ENCODE measurements around the gene IL17RD. TPM values are rescaled to one million over a fixed set of nuclear protein-coding genes. Genes with fewer than 3 reads are reported as not detected.
A peak's percentile ranks its signal among the peaks of the same experiment; 100 is the strongest.

Gene IL17RD
- total and polyA plus RNA-seq, 2 of the 13 experiments (the other 11 are each of a cell fraction or from before 2014, with no cell fraction given), result 0.28 to 0.31 TPM

DNA sequence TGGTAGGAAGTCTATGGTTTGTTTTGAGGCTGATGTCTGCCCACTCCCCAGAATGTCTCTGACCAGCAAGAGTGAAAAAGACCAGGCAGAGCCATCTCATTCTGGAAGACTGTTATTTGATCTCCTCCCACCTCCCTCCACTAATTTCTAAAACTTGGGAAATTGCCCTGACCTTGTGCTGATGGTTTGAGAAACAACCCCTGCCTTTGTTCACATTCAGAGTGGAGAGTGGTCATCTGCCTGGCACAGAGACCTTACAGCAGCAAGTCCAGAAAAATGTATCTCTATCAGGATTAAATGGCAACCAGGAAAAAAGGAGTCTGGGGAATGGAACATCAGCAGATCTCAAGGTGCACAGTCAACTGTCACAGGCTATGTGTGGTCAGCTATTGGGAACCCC, 79.0 kb downstream of the IL17RD start:
- Histone ChIP-seq H3K27ac (ENCODE audit: extremely low read length, insufficient read depth, low read length) (no peak overlapping the region), H4K20me1 (ENCODE audit: insufficient read depth, low read length) (no peaks in the 10 kb centered on the region), H3K9ac (ENCODE audit: insufficient read depth, low read depth, low read length) (no peak overlapping the region), H3K9me3 (ENCODE audit: low read length) (no peaks in the 10 kb centered on the region), H3K27me3 (ENCODE audit: control insufficient read depth in 1 of 2, insufficient read depth in 2 of 2, low read length in 2 of 2) (peaks cover 0 to 3% of the 10 kb centered on the region in 2 experiments; a peak in 1 of 5 replicates), H3K4me1 (ENCODE audit: insufficient read depth, low read length) (peaks cover 55% of the 10 kb centered on the region), H3K4me3 (replicated peaks in 1 of 3; ENCODE audit: insufficient read depth in 1 of 3, low read depth in 2 of 3, low read length in 3 of 3) (no peak overlapping the region), H3K79me2 (ENCODE audit: insufficient read depth, low read length) (no peaks in the 10 kb centered on the region), H3K4me2 (ENCODE audit: low read depth, low read length) (no peak overlapping the region), H2AFZ (ENCODE audit: low read length) (no peak overlapping the region), H3K36me3 (replicated peaks in 1 of 2; ENCODE audit: control insufficient read depth in 1 of 2, insufficient read depth in 2 of 2, low read length in 2 of 2) (no peaks in the 10 kb centered on the region)
- CTCF ChIA-PET (ENCODE audit: low intra/inter-chr PET ratio, low total read pairs), result no interaction called here
- TF ChIP-seq KLF13 (CRISPR knock-in tag; IDR thresholded peaks at IDR 0.05), result no peak
- TF ChIP-seq, protein P1, sequence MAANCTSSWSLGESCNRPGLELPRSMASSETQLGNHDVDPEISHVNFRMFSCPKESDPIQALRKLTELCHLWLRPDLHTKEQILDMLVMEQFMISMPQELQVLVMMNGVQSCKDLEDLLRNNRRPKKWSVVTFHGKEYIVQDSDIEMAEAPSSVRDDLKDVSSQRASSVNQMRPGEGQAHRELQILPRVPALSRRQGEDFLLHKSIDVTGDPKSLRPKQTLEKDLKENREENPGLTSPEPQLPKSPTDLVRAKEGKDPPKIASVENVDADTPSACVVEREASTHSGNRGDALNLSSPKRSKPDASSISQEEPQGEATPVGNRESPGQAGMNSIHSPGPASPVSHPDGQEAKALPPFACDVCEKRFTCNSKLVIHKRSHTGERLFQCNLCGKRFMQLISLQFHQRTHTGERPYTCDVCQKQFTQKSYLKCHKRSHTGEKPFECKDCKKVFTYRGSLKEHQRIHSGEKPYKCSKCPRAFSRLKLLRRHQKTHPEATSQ (CRISPR knock-in tag; IDR thresholded peaks at IDR 0.05; ENCODE audit: borderline replicate concordance), result no peak
- TF ChIP-seq ATF1 (CRISPR knock-in tag; IDR thresholded peaks at IDR 0.05), result no peak
- no peak for TF ChIP-seq FOXM1 (CRISPR knock-in tag; IDR thresholded peaks at IDR 0.05)
- TF ChIP-seq TEAD3 (CRISPR knock-in tag; optimal IDR thresholded peaks at IDR 0.05; ENCODE audit: borderline replicate concordance), result no peak
- TF ChIP-seq ZNF230 (CRISPR knock-in tag; IDR thresholded peaks at IDR 0.05), result no peak
- no peak for TF ChIP-seq NKX3-1 (CRISPR knock-in tag; IDR thresholded peaks at IDR 0.05)
- no peak for TF ChIP-seq NFYC (CRISPR knock-in tag; IDR thresholded peaks at IDR 0.05)
- TF ChIP-seq, protein P2, sequence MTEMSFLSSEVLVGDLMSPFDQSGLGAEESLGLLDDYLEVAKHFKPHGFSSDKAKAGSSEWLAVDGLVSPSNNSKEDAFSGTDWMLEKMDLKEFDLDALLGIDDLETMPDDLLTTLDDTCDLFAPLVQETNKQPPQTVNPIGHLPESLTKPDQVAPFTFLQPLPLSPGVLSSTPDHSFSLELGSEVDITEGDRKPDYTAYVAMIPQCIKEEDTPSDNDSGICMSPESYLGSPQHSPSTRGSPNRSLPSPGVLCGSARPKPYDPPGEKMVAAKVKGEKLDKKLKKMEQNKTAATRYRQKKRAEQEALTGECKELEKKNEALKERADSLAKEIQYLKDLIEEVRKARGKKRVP (CRISPR knock-in tag; IDR thresholded peaks at IDR 0.05), result no peak
- TF ChIP-seq, protein P3, sequence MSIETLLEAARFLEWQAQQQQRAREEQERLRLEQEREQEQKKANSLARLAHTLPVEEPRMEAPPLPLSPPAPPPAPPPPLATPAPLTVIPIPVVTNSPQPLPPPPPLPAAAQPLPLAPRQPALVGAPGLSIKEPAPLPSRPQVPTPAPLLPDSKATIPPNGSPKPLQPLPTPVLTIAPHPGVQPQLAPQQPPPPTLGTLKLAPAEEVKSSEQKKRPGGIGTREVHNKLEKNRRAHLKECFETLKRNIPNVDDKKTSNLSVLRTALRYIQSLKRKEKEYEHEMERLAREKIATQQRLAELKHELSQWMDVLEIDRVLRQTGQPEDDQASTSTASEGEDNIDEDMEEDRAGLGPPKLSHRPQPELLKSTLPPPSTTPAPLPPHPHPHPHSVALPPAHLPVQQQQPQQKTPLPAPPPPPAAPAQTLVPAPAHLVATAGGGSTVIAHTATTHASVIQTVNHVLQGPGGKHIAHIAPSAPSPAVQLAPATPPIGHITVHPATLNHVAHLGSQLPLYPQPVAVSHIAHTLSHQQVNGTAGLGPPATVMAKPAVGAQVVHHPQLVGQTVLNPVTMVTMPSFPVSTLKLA (IDR thresholded peaks at IDR 0.05), result no peak
- TF ChIP-seq HDAC1 (CRISPR knock-in tag; IDR thresholded peaks at IDR 0.05), result no peak
- no peak for TF ChIP-seq NFIC (IDR thresholded peaks at IDR 0.05; ENCODE audit: low read length)
- TF ChIP-seq, protein P4, sequence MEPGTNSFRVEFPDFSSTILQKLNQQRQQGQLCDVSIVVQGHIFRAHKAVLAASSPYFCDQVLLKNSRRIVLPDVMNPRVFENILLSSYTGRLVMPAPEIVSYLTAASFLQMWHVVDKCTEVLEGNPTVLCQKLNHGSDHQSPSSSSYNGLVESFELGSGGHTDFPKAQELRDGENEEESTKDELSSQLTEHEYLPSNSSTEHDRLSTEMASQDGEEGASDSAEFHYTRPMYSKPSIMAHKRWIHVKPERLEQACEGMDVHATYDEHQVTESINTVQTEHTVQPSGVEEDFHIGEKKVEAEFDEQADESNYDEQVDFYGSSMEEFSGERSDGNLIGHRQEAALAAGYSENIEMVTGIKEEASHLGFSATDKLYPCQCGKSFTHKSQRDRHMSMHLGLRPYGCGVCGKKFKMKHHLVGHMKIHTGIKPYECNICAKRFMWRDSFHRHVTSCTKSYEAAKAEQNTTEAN (CRISPR knock-in tag; conservative IDR thresholded peaks at IDR 0.05), result no peak
- TF ChIP-seq NRL (CRISPR knock-in tag; IDR thresholded peaks at IDR 0.05; ENCODE audit: borderline replicate concordance), result no peak
- no peak for TF ChIP-seq ZSCAN30 (CRISPR knock-in tag; IDR thresholded peaks at IDR 0.05)
- TF ChIP-seq ZEB1 (IDR thresholded peaks at IDR 0.05; ENCODE audit: insufficient replicate concordance, low read depth), result no peak
- TF ChIP-seq, protein P5, sequence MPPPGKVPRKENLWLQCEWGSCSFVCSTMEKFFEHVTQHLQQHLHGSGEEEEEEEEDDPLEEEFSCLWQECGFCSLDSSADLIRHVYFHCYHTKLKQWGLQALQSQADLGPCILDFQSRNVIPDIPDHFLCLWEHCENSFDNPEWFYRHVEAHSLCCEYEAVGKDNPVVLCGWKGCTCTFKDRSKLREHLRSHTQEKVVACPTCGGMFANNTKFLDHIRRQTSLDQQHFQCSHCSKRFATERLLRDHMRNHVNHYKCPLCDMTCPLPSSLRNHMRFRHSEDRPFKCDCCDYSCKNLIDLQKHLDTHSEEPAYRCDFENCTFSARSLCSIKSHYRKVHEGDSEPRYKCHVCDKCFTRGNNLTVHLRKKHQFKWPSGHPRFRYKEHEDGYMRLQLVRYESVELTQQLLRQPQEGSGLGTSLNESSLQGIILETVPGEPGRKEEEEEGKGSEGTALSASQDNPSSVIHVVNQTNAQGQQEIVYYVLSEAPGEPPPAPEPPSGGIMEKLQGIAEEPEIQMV (CRISPR knock-in tag; IDR thresholded peaks at IDR 0.05; ENCODE audit: low read depth), result no peak
- TF ChIP-seq BRD4 (CRISPR knock-in tag; IDR thresholded peaks at IDR 0.05), result no peak
- ATAC-seq, result no peak
- no TSS peak for BruUV-seq (replicated peaks)
- POLR2A ChIA-PET, result no interaction called here
- peak; percentile 25 for DNase-seq (ENCODE audit: low spot score)
- in situ Hi-C loops (cut with HindIII; ENCODE audit: extremely low pct_ligation_motif_present, low pct_unique_long_range_greater_than_20kb) (loop anchor here (10.0 kb wide), 1 partner anchor 91 kb away; no protein-coding TSS in a partner anchor), intact Hi-C loops (cut with micrococcal nuclease; ENCODE audit: unreplicated experiment) (no loop called here)
- no peak for FAIRE-seq

Data from HepG2 (cell line).